Mesenchymal stem cell (in vitro differentiated cells and primary cell): ENCODE measurements around the gene AKT3.

Experiments
- DNase-seq: peaks from one replicate; pipeline ENCODE4 v3.0.0-alpha.2; 2013
- H2AFZ ChIP-seq: one replicate; pipeline ENCODE4 v1.6.1; 2013; ENCODE audit warnings: low read depth, mild to moderate bottlenecking, control low read depth, inconsistent platforms, low read length, moderate library complexity
- H2AK5ac ChIP-seq: 2 replicates; pipeline ENCODE4 v1.6.1; 2013; ENCODE audit warnings: low read length, moderate library complexity, mild to moderate bottlenecking, inconsistent platforms; ENCODE audit not compliant: severe bottlenecking
- H2BK120ac ChIP-seq: one replicate; pipeline ENCODE4 v1.6.1; 2013; ENCODE audit warnings: low read depth, mild to moderate bottlenecking, inconsistent platforms, low read length, moderate library complexity
- H2BK12ac ChIP-seq, 2 experiments: one replicate each; pipeline ENCODE4 v1.6.1; 2013; ENCODE audit warnings: inconsistent platforms in 2 of 2, low read length in 2 of 2, mild to moderate bottlenecking in 2 of 2, moderate library complexity in 2 of 2, control low read depth in 1 of 2
- H2BK15ac ChIP-seq: one replicate; pipeline ENCODE4 v1.6.1; 2013; ENCODE audit warnings: mild to moderate bottlenecking, low read depth, inconsistent platforms; ENCODE audit not compliant: poor library complexity, severe bottlenecking
- H2BK5ac ChIP-seq: 2 replicates; pipeline ENCODE4 v1.6.1; 2013; ENCODE audit warnings: low read depth, mild to moderate bottlenecking, low read length, control low read depth, inconsistent platforms; ENCODE audit not compliant: poor library complexity, severe bottlenecking
- H3K14ac ChIP-seq, 2 experiments: one replicate each; pipeline ENCODE4 v1.6.1; 2013; ENCODE audit warnings: inconsistent platforms in 2 of 2, low read length in 2 of 2, control low read depth in 1 of 2, mild to moderate bottlenecking in 1 of 2, moderate library complexity in 1 of 2
- H3K18ac ChIP-seq, 2 experiments: one replicate each; pipeline ENCODE4 v1.6.1; 2013; ENCODE audit warnings: inconsistent platforms in 2 of 2, low read length in 2 of 2, control low read depth in 1 of 2, low read depth in 1 of 2, mild to moderate bottlenecking in 1 of 2
- H3K23ac ChIP-seq, 2 experiments: one replicate each; pipeline ENCODE4 v1.6.1; 2013; ENCODE audit warnings: inconsistent platforms in 2 of 2, low read length in 2 of 2, mild to moderate bottlenecking in 2 of 2, moderate library complexity in 2 of 2, control low read depth in 1 of 2
- H3K27ac ChIP-seq: 2 replicates; pipeline ENCODE4 v1.5.1; 2013; ENCODE audit warnings: mild to moderate bottlenecking, moderate library complexity, low read length, control low read depth, inconsistent platforms; ENCODE audit not compliant: poor library complexity, severe bottlenecking
- H3K27me3 ChIP-seq, 2 experiments: 2 replicates each; pipeline versions ENCODE4 v1.6.1 to v1.7.0; 2013; ENCODE audit warnings: low read length in 2 of 2, mild to moderate bottlenecking in 2 of 2, moderate library complexity in 2 of 2, control low read depth in 1 of 2, inconsistent platforms in 1 of 2; ENCODE audit not compliant: control insufficient read depth in 1 of 2, insufficient read depth in 1 of 2
- H3K36me3 ChIP-seq, 2 experiments: 2 replicates each; pipeline versions ENCODE4 v1.6.1 to v1.7.0; 2013; ENCODE audit warnings: low read length in 2 of 2, control low read depth in 1 of 2, inconsistent platforms in 1 of 2, low read depth in 1 of 2, mild to moderate bottlenecking in 1 of 2; ENCODE audit not compliant: insufficient read depth in 2 of 2, control insufficient read depth in 1 of 2
- H3K4ac ChIP-seq, 2 experiments: one replicate each; pipeline ENCODE4 v1.6.1; 2013; ENCODE audit warnings: inconsistent platforms in 2 of 2, low read length in 2 of 2, mild to moderate bottlenecking in 2 of 2, moderate library complexity in 2 of 2, control low read depth in 1 of 2, low read depth in 1 of 2
- H3K4me1 ChIP-seq: 2 replicates; pipeline ENCODE4 v1.6.1; 2013; ENCODE audit warnings: low read depth, low read length, control low read depth; ENCODE audit not compliant: control insufficient read depth, insufficient read depth
- H3K4me2 ChIP-seq: 2 replicates; pipeline ENCODE4 v1.6.1; 2013; ENCODE audit warnings: low read length, mild to moderate bottlenecking, inconsistent platforms; ENCODE audit not compliant: poor library complexity, severe bottlenecking
- H3K4me3 ChIP-seq, 2 experiments: 2 replicates each; pipeline versions ENCODE4 v1.5.1 to v1.7.0; 2013; ENCODE audit warnings: low read length in 2 of 2, mild to moderate bottlenecking in 2 of 2, control low read depth in 1 of 2, low read depth in 1 of 2; ENCODE audit not compliant: insufficient read depth in 1 of 2
- H3K79me1 ChIP-seq: replicated peaks from 2 replicates; pipeline ENCODE4 v1.6.1; 2013; ENCODE audit warnings: mild to moderate bottlenecking, control low read depth, low read length, inconsistent platforms; ENCODE audit not compliant: poor library complexity, severe bottlenecking
- H3K9ac ChIP-seq: 2 replicates; pipeline ENCODE4 v1.7.0; 2013; ENCODE audit warnings: mild to moderate bottlenecking, low read length, moderate library complexity
- H3K9me3 ChIP-seq: 2 replicates; pipeline ENCODE4 v1.7.0; 2013; ENCODE audit warnings: mild to moderate bottlenecking, low read length; ENCODE audit not compliant: control insufficient read depth
- H4K8ac ChIP-seq: one replicate; pipeline ENCODE4 v1.6.1; 2013; ENCODE audit warnings: inconsistent platforms, mild to moderate bottlenecking, low read length, moderate library complexity
- H4K91ac ChIP-seq: one replicate; pipeline ENCODE4 v1.6.1; 2013; ENCODE audit warnings: mild to moderate bottlenecking, low read length, inconsistent platforms
- WGBS: methylation state at CpG from one replicate; pipeline ENCODE4 v1.1.7; 2013; ENCODE audit warnings: mixed read lengths; 5-methylcytosine and 5-hydroxymethylcytosine counted together

The AKT3 gene

GRCh38 chr1:243580984-243581383 is 269.1 kb downstream of the AKT3 start:
- no peak overlapping the region for H3K23ac ChIP-seq
- H2BK5ac ChIP-seq = no peak overlapping the region
- peaks cover 11% of the 10 kb centered on the region for H3K79me1 ChIP-seq
- no peak overlapping the region for H3K18ac ChIP-seq
- 95% methylated on average over 1 of the region's 1 CpG for WGBS
- peaks cover 9 to 11% of the 10 kb centered on the region in 2 experiments for H3K36me3 ChIP-seq
- DNase-seq = no peak
- no peak overlapping the region for H3K4me3 ChIP-seq
- H4K91ac ChIP-seq = no peak overlapping the region
- H2BK15ac ChIP-seq = no peak overlapping the region
- H3K9me3 ChIP-seq = peaks cover 34% of the 10 kb centered on the region
- no peak overlapping the region for H2AFZ ChIP-seq
- H3K27ac ChIP-seq = no peak overlapping the region
- peaks cover 2% of the 10 kb centered on the region for H3K4me1 ChIP-seq
- no peak overlapping the region for H4K8ac ChIP-seq
- no peak overlapping the region for H3K4me2 ChIP-seq
- H3K27me3 ChIP-seq = no peaks in the 10 kb centered on the region
- H3K9ac ChIP-seq = no peak overlapping the region
- H2AK5ac ChIP-seq = no peak overlapping the region
- H2BK120ac ChIP-seq = no peak overlapping the region
- H2BK12ac ChIP-seq = no peak overlapping the region
- H3K14ac ChIP-seq = peak overlapping the region in 1 of 2 experiments; percentile 79
- no peak overlapping the region for H3K4ac ChIP-seq

GRCh38 chr1:243580072-243580471 is 270.0 kb downstream of the AKT3 start:
- Histone ChIP-seq H3K9ac (peak overlapping the region; percentile 56), H3K27me3 (no peaks in the 10 kb centered on the region), H3K4me3 (no peak overlapping the region), H3K14ac (no peak overlapping the region), H3K27ac (no peak overlapping the region), H3K79me1 (peaks cover 11% of the 10 kb centered on the region), H3K36me3 (peaks cover 2 to 9% of the 10 kb centered on the region in 2 experiments), H3K4me2 (no peak overlapping the region), H2BK120ac (no peak overlapping the region), H2BK15ac (no peak overlapping the region), H3K18ac (no peak overlapping the region), H4K8ac (no peak overlapping the region), H2BK12ac (no peak overlapping the region), H3K4ac (no peak overlapping the region), H2BK5ac (no peak overlapping the region), H3K23ac (no peak overlapping the region), H3K4me1 (peaks cover 2% of the 10 kb centered on the region), H4K91ac (no peak overlapping the region), H2AK5ac (no peak overlapping the region), H3K9me3 (peaks cover 25% of the 10 kb centered on the region), H2AFZ (no peak overlapping the region)
- peak; percentile 82 for DNase-seq
- 41% methylated on average over 4 of the region's 5 CpGs for WGBS

GRCh38 chr1:243575070-243575469 is 275.0 kb downstream of the AKT3 start:
- Histone ChIP-seq H3K9me3 (peaks cover 3% of the 10 kb centered on the region), H3K14ac (no peak overlapping the region), H4K8ac (no peak overlapping the region), H2BK120ac (no peak overlapping the region), H3K4me3 (no peak overlapping the region), H2BK5ac (no peak overlapping the region), H3K36me3 (peaks cover 0 to 21% of the 10 kb centered on the region in 2 experiments), H2BK15ac (no peak overlapping the region), H3K4ac (no peak overlapping the region), H2BK12ac (no peak overlapping the region), H3K23ac (no peak overlapping the region), H2AK5ac (no peak overlapping the region), H3K9ac (no peak overlapping the region), H3K18ac (no peak overlapping the region), H2AFZ (no peak overlapping the region), H3K79me1 (peaks cover 2% of the 10 kb centered on the region), H4K91ac (no peak overlapping the region), H3K27me3 (no peaks in the 10 kb centered on the region), H3K27ac (no peak overlapping the region), H3K4me2 (no peak overlapping the region), H3K4me1 (no peaks in the 10 kb centered on the region)
- no peak for DNase-seq
- WGBS = 96% methylated on average over 1 of the region's 2 CpGs

- H3K4ac ChIP-seq = no peak overlapping the region
- H3K9ac ChIP-seq = no peak overlapping the region
- no peak overlapping the region for H2BK120ac ChIP-seq
- no peak overlapping the region for H2BK15ac ChIP-seq
- H3K9me3 ChIP-seq = peaks cover 3% of the 10 kb centered on the region
- no peak overlapping the region for H2BK12ac ChIP-seq
- H3K14ac ChIP-seq = no peak overlapping the region
- H3K79me1 ChIP-seq = peaks cover 3% of the 10 kb centered on the region
- no peak for DNase-seq
- H3K23ac ChIP-seq = no peak overlapping the region
- H3K4me2 ChIP-seq = no peak overlapping the region
- H4K8ac ChIP-seq = no peak overlapping the region
- H3K36me3 ChIP-seq = peaks cover 0 to 18% of the 10 kb centered on the region in 2 experiments
- no peak overlapping the region for H2AK5ac ChIP-seq
- H3K4me3 ChIP-seq = no peak overlapping the region
- 100% methylated on average over 3 of the region's 7 CpGs for WGBS
- no peaks in the 10 kb centered on the region for H3K4me1 ChIP-seq
- H3K27me3 ChIP-seq = no peaks in the 10 kb centered on the region
- no peak overlapping the region for H2AFZ ChIP-seq
- H2BK5ac ChIP-seq = no peak overlapping the region
- H3K18ac ChIP-seq = no peak overlapping the region
- no peak overlapping the region for H4K91ac ChIP-seq
- no peak overlapping the region for H3K27ac ChIP-seq
Observed at GRCh38 chr1:243572940-243573339, 277.1 kb downstream of the AKT3 start.
